Spleen (tissue), 7 donors: Measurements from ENCODE around the gene CITED1.

Experiments
- CTCF ChIP-seq, 11 experiments: fragments of 200-600 bp in 7 of 11; fragments of 450-650 bp in 4 of 11; sonication (generic) in 4 of 11; IDR thresholded peaks in 8 of 11; conservative IDR thresholded peaks in 3 of 11; 1 replicate in 7 of 11; 2 replicates in 4 of 11; pipeline versions ENCODE4 v1.4.0 to v1.8.0; 2016 to 2021; ENCODE audit warnings: antibody characterized with exemption in 11 of 11, inconsistent platforms in 4 of 11, mild to moderate bottlenecking in 1 of 11
- POLR2A ChIP-seq, 3 donors: fragments of 450-650 bp; IDR thresholded peaks; one replicate each; pipeline ENCODE4 v1.5.1; 2017; ENCODE audit warnings: antibody characterized with exemption in 3 of 3, mild to moderate bottlenecking in 1 of 3
- POLR2AphosphoS5 ChIP-seq, 3 donors: sonication (generic); formaldehyde crosslinking; IDR thresholded peaks; one replicate each; pipeline ENCODE4 v1.5.1; 2017; ENCODE audit warnings: antibody characterized with exemption in 3 of 3
- donor health status: DM: no; HTN: no; CAD: no; lungs with moderate emphysema.
- donor health status: DM: no; HTN: no; CAD: no.
- donor health status: DM: no; HTN: no; CAD: no.

- TF ChIP-seq POLR2AphosphoS5 (IDR thresholded peaks at IDR 0.05) (no peak), CTCF (IDR thresholded peaks at IDR 0.05 in 8 of 11, conservative IDR thresholded peaks at IDR 0.05 in 3 of 11) (no peak), POLR2A (IDR thresholded peaks at IDR 0.05) (no peak)
Observed at GRCh38 chrX:72255445-72255844, 50.3 kb downstream of the CITED1 start.
